Fibroblast of the conjunctiva (primary cell): ENCODE data around the gene FAHD2B.
"Not testable (repeated sequence)": the region's sequence is repeated elsewhere in the genome, so short reads cannot be mapped to it uniquely, and the experiment has no call there.

Experiments
- DNase-seq: peaks from one replicate; pipeline ENCODE4 v3.0.0-alpha.2; 2010; ENCODE audit warnings: low read depth

FAHD2B gene

DNA sequence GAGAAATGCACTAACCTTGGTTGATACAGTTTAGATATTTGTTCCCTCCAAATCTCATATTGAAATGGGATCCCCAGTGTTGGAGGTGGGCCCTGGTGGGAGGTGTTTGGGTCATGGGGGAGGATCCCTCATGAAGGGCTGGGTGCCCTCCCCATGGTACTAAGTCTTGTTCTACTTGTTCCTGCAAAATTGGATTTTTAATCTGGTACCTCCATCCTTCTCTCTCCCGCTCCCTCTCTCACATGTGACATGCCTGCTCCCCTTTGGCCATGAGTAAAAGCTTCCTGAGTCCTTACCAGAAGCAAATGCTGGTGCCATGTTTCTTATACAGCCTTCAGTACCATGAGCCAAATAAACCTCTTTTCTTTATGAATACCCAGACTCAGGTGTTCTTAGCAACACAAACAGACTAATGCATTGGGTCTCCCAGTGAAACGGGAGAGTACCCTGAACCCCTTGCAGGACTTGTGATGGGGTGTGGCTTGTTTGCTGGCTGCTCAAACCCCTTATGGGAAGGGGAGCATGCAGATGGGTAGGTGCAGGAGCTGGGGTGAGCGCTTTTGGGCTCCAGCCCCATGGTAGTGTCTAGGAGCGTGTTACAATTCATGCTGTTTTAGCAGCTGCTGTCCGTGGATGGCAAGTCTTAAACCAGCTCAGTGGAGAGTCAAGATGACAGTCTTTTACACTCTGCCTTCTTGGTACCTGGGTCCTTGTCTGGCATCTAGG lies 27.2 kb downstream of the FAHD2B start:
- no peak for DNase-seq

DNA sequence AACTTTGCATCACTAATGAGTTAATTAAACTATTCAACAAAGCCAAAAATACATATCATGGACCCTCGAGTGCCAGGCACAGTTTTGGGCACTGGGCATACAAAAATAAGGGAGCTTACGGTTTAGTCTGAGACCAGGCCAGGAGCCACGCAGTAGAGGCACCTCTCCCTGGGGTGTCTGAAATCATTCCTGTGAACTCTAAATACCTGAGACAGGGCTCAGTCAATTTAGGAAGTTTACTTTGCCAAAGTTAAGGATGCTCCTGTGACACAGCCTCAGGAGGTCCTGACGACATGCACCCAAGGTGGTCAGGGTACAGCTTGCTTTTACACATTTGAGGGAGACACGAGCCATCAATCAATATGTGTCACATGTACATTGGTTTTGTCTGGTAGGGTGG lies 28.7 kb downstream of the FAHD2B start:
- DNase-seq = not testable (repeated sequence)

DNA sequence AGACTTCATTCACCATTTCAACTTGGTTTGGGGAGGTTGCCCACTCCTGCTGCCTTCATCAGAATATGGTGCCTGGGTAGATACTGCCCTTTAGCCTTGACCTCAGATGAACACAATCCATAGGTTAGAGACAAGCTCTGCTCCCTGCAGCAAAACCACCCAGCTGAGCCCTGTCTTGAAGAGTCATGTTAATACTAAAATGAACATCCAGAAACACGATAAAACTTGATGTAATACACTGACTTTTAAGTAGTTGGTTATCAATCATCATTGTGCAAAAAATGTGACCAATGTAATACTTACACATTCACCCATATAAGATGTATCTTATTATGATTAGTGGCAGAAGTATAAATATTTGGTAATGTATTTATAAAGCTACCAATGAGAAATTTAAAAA lies 32.7 kb downstream of the FAHD2B start:
- DNase-seq = not testable (repeated sequence)

DNA sequence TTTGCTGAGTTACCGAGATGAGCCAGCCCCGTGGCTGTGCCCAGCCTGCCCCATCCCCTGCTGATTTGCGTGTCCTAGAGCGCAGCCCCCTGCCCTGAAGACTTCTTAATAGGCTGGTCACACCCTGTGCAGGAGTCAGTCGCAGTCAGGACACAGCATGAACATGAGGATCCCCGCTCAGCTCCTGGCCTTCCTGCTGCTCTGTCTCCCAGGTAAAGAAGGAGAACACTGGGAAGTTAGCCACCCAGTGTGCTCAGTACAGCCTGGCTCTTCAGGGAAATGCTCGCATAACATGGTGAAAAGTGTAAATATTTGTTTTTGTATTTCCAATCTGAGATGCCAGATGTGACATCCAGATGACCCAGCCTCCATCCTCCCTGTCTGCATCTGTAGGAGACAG lies 34.9 kb downstream of the FAHD2B start:
- DNase-seq = not testable (repeated sequence)

DNA sequence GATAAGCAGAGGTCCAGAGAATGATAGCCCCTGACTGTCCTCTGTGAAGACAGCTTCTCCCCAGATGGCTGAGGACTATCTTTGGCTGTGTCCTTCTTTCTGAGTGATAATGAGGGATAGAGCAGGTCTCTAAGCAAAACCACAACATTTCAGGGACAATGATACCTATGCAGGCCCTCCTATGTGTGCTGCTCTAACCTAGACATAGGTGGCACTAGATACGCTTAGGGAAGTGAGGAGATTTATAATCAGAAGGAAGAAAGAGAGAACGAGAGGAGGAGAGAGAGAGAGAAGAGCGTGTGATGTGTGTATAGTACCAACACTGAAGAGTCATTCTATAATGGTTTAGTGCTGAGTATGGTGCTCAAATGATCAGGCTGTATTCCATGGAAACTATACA lies 38.5 kb downstream of the FAHD2B start:
- DNase-seq = not testable (repeated sequence)

DNA sequence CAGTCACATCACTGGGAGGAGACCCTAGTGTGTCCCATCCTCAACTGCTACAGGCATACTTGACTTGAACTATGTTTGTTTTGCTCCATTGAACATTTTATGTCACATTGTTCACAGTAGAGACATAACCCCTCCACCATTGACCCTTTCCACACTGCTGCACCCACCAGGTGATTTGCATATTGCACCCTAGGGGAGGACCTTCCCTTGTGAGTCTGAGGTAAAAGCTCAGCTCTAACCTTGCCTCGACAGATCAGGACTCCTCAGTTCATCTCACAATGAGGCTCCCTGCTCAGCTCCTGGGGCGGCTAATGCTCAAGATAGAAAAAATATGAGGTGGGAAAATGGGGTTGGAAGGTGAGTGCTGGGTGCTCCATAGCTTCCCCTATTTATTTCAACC lies 44.6 kb downstream of the FAHD2B start:
- not testable (repeated sequence) for DNase-seq

DNA sequence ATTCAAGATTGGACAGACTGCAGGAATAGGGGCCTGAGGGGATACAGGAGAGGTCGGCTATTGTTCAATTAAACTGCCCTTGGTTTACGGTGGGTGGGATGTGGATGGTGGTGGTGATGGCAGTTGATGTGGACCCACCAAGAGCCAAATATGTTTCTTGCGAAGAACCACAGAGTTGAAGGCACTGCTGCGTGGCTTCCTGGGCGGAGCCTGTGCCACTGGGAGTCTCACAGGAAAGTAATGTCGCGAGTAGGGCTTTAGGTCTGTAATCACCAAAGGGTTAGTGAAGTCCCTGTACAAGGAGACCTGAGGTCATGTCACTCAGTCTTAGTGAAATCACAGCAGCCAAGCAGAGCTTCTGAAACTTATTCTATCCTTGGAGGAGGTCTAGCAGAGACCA lies 46.2 kb downstream of the FAHD2B start:
- not testable (repeated sequence) for DNase-seq

DNA sequence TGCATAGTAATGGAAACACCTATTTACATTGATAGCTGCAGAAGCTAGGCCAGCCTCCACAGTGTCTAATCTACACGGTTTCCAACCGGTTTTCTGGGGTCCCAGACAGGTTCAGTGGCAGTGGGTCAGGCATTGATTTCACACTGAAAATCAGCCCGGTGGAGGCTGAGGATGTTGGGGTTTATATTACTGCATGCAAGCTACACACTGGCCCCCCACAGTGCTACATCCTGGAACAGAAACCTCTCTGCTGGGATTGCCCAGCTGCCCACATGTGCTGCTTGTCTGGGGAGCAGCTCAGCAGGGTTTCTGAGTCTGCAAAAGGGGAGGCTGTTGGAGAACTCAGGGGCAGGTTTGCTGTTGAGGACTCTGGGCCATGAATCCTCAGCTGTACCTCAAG lies 48.0 kb downstream of the FAHD2B start:
- DNase-seq = not testable (repeated sequence)

DNA sequence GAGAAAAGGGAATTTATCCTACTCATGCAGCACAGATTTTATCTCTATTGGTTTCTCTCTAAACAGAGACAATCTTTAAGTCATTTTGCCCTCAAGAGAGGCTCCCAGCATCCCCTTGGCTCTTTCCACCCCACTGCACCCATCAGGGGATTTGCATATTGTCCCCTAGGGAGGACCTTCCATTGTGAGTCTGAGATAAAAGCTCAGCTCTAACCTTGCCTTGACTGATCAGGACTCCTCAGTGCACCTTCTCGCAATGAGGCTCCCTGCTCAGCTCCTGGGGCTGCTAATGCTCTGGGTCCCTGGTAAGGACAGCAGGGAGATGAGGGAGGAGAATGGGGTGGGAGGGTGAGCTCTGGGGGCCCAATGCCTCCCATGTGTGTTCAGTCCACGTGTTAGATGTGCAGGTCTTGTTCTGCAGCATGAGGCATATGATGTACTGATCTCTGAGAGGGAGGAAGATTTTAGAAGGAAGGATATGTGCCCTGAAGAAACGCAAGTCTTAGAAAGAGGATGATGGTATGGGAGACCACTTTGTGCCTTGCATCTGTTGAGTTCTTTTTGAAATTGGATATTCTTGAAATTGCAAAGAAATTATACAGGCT lies 48.7 kb downstream of the FAHD2B start:
- DNase-seq = not testable (repeated sequence)
